Caki2 (cell line): ENCODE results near the gene SEMA3B. TPM values are rescaled to one million over a fixed set of nuclear protein-coding genes. Genes with fewer than 3 reads are reported as not detected.
"Not testable (repeated sequence)": the region's sequence is repeated elsewhere in the genome, so short reads cannot be mapped to it uniquely, and the experiment has no call there.

ENCODE experiments used
- DNase-seq: peaks from one replicate; pipeline ENCODE4 v3.0.0-alpha.2; 2015; ENCODE audit warnings: low read depth
- in situ Hi-C: cut with HindIII; loops from 2 replicates; pipeline ENCODE4 v1.10.0; 2016; ENCODE audit warnings: low sequenced_read_pairs, low pct_unique_long_range_greater_than_20kb, mixed read lengths
- total RNA-seq: library from RNA; depleted of rRNA; stranded (reverse); fragments of >200 nt; shearing (Covaris generic); gene quantifications from 2 replicates; pipeline ENCODE4 v1.2.3, GENCODE V29; 2014; ENCODE audit warnings: low replicate concordance

SEMA3B gene
- total RNA-seq, 1 experiment from 2014 or later = 105 TPM

- no peak for DNase-seq
- in situ Hi-C loops = no loop called here
These were observed 29.2 kb downstream of the SEMA3B start for GRCh38 chr3:50297896-50298725.

- DNase-seq = peak; percentile 94
- in situ Hi-C loops = no loop called here
These were observed 30.1 kb downstream of the SEMA3B start, which contains the start of the genes HYAL3 and NAA80 for GRCh38 chr3:50298836-50299637. Gene HYAL3, minus strand, starts transcription at chr3:50299405. Its CDS starts 3,803 bp downstream, at chr3:50295602. Gene NAA80, minus strand, starts transcription at chr3:50299405. Its CDS starts 1,942 bp downstream, at chr3:50297463.

GRCh38 chr3:50299638-50299928 lies 30.6 kb downstream of the SEMA3B start:
- no peak for DNase-seq
- in situ Hi-C loops = no loop called here

GRCh38 chr3:50299929-50300680 lies 31.2 kb downstream of the SEMA3B start:
- DNase-seq = no peak
- in situ Hi-C loops = no loop called here

- no peak for DNase-seq
- in situ Hi-C loops = no loop called here
These were observed 31.8 kb downstream of the SEMA3B start for GRCh38 chr3:50300681-50301254.

GRCh38 chr3:50302095-50303012 lies 33.4 kb downstream of the SEMA3B start:
- in situ Hi-C loops = no loop called here
- no peak for DNase-seq

GRCh38 chr3:50303013-50303815 lies 34.3 kb downstream of the SEMA3B start, which contains the start of gene HYAL1:
Gene HYAL1, minus strand, starts transcription at chr3:50303574. Its CDS starts 618 bp downstream, at chr3:50302956.
- DNase-seq = no peak
- in situ Hi-C loops = no loop called here

GRCh38 chr3:50304601-50305000 lies 35.7 kb downstream of the SEMA3B start:
- in situ Hi-C loops = no loop called here
- DNase-seq = no peak

- DNase-seq, in situ Hi-C loops: not testable (repeated sequence)
These were observed 43.1 kb downstream of the SEMA3B start for GRCh38 chr3:50312041-50312440.

- DNase-seq = no peak
- in situ Hi-C loops = no loop called here
These were observed 45.4 kb downstream of the SEMA3B start for GRCh38 chr3:50314342-50314741.

- no peak for DNase-seq
- in situ Hi-C loops = no loop called here
These were observed 45.9 kb downstream of the SEMA3B start for GRCh38 chr3:50314816-50315215.

- DNase-seq = peak; percentile 96
These were observed 47.8 kb downstream of the SEMA3B start for GRCh38 chr3:50316657-50317242.

GRCh38 chr3:50317300-50317699 lies 48.4 kb downstream of the SEMA3B start:
- DNase-seq = no peak
- in situ Hi-C loops = no loop called here

More at GRCh38 chr3:50316657-50317242, 47.8 kb downstream of the SEMA3B start:
- in situ Hi-C loops = no loop called here

GRCh38 chr3:50318163-50318562 lies 49.2 kb downstream of the SEMA3B start:
- in situ Hi-C loops = no loop called here

GRCh38 chr3:50318615-50319014 lies 49.7 kb downstream of the SEMA3B start:
- no peak for DNase-seq
- in situ Hi-C loops = no loop called here

More at GRCh38 chr3:50318163-50318562, 49.2 kb downstream of the SEMA3B start:
- no peak for DNase-seq
